SK-N-DZ (cell line): ENCODE results near the gene ARFGAP1.

Experiments used
- DNase-seq: peaks from one replicate; pipeline ENCODE4 v3.0.0-alpha.2; 2015; ENCODE audit warnings: low spot score

The ARFGAP1 gene

GRCh38 chr20:63259734-63260460, 12.7 kb upstream of the ARFGAP1 start:
- DNase-seq, result no peak

GRCh38 chr20:63260521-63260920, 12.1 kb upstream of the ARFGAP1 start:
- DNase-seq, result no peak

DNA sequence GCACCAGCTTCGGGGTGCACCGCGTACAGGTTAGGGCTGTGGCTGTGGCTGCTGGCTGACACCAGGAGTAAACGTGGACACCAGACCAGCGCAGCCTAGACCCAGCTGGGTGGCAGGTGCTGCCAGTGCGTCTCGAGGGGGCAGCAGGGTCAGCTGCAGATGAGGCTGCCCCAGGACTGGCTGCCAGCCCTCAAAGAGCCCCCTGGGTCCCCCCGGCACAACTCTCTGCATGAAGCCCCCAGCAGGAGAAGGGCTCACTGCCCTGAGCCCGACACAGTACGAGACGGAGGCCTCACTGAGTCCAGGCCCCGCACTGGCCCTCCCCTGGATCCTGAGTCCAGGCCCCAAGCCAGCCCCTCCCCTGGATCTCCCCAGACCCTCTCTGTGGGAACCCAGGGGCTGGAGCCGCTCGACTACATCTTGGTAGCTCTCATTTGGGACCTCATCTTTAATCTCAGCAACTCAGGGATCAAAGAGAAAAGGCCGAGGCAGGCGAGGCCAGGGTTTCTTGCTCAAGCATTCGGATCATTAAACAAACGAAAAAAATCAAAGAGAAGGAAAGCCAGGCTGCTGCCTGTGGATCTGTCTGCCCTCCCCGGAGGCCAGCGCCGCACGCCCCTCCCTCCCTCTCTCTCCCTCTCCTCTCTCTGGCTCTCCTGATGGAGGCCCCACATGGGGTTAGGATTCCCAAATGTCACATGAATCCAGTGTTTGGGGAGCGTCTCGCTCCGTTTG, 11.4 kb upstream of the ARFGAP1 start:
- DNase-seq, result no peak

DNA sequence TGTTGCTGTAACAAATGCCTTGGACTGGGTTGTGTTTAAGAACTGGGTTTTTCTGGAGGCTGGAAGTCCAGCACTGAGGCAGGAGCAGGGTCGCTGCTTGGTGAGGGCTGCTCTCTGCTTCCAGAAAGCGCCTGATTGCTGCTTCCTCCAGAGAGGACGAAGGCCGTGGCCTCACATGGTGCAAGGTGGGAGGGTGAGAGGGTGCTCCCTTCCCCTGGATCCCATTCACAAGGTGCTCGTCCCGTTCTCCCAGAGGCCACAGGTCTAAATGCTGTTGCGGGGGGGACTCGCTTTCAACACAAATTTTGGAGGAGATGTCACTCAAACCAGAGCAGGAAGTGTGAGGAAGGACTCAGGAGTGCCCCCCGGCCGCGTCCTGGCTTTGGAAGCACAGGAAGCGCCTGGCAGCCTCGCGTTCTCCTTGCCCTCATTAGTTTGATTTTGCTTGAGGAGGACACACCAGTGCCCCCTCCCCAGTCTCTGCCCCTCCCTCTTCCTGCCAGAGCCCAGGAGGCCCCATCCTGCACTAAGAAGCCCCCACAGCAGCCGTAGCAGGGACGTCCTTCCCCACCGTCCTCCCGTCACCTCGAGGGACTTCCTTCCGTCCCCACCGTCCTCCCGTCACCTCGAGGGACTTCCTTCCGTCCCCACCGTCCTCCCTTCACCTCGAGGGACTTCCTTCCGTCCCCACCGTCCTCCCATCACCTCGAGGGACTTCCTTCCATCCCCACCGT, 10.7 kb upstream of the ARFGAP1 start:
- no peak for DNase-seq

DNA sequence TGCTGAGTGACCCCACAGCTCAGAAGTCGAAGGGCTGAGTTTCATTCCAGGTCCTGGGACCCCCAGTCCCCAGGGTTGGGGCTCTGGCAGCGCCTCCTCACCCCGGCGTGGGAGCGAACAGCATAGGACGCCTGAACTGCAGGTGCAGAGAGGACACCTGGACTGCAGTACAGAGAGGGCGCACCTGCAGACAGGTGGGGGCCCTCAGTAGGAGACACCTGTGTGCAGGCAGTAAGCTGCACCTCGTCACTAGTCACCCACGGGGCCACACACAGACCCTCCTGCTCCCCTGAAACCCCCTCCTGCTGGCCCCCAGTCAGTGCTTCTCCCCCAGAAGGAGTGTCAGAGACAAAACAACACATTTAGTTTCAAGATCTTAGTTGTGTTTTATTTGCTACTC, 9.8 kb upstream of the ARFGAP1 start:
- no peak for DNase-seq

- DNase-seq, result no peak
These were observed 8.6 kb upstream of the ARFGAP1 start for GRCh38 chr20:63264000-63264399.

DNA sequence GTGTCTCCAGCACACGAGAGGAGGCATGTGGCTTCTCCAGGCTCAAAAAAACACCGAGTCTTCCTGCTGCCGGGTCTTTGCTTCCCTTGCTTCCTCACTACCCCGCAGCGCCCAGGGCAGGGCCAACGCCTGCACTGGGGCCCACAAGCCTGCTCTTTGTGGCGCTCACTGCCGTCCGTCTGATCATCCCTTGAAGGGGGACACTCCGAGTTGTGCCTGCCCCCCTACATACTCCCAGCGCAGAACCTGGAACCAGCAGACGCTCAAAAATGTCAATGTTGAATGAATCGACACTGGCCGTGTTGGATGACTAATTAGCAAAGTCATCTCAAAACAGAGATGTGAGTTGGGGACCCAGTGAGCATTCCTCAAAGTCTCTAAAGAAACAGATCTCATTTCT, 8.1 kb upstream of the ARFGAP1 start:
- DNase-seq, result no peak

DNA sequence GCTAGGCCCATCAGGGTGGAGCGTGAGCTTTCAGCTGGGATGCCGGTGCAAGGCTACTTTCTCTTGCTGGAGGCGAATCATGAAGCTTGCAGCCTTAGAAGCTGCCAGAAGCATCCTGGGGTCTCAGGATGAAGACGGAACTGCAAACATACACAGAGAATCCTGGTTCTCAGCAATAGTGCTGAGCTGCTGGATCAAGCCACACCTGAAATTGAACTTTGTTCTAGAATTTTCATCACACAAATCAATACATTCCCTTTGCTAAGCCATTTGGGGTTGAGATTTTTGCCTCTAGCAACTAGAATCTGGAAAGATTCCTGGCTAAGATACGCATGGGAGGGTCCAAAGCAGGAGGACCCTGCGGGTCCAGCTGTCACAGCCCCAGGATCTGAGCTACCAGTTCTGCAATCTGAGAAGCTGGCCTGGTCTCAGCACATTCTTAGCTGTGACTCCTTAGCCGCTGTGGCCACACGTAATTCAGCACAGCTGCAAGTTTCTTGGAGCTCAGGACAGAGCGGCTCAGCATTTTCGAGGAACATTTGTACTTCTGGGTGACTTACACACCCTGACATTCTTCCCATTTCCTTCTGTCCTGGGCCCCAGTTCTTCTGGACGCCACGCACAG, 6.6 kb upstream of the ARFGAP1 start:
- DNase-seq, result no peak

DNA sequence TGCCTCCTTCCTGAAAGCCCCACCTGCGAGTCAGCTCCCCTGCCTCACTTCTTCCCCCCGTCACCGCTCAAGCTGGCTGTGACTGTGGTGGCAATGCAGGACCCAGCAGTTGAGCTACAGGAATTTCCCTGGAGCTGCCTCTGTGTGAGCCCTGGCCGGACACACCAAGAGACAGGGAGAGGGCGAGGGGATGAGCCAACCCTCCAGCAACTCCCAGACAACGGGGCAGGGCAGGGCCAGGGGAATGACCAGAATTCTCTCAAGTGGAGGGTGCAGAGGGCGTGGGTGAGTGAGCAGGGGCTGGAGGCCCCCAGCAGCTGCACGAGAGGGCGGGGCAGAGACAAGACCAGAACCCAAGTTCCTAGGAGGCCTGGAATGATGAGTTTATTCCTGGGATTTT, 4.9 kb upstream of the ARFGAP1 start:
- no peak for DNase-seq

- no peak for DNase-seq
These were observed 4.4 kb upstream of the ARFGAP1 start for GRCh38 chr20:63268256-63268655.

DNA sequence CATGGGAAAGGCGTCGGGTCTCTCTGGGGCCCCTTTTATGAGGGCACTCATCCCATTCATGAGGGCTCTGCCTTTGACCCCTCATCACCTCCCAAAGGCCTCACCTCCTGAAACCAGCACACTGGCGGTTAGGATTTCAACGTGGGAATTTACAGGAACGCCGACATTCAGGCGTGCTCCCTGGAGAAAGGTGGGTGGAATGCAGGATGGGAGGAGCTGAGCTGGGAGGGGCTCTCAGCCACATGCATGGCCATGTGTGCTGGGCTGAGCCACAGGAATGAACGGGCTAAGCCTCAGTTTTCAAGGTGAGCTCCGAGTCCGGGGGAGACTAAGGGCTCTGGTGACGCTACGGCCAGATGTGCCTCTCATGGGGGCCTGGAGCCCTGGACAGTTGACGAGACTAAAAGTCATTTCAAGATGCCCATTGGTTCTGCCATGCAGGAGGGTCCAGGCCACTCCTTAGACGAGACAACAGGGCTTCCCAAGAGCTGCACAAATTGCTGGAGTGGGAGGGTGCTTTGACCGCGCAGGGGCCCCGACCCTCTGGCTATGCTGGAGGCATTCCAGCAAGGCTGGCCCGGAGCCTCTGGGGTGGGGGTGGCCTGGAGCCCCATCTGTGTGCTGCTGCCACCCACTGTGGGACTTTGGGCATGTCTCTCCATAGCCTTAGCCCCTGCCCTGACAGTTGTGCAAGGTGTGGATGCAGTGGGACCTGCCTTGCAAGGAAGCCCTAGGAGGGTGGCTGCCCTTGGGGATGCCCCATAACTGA, 3.8 kb upstream of the ARFGAP1 start:
- DNase-seq, result no peak

GRCh38 chr20:63269724-63270123, 2.9 kb upstream of the ARFGAP1 start:
- DNase-seq, result no peak

DNA sequence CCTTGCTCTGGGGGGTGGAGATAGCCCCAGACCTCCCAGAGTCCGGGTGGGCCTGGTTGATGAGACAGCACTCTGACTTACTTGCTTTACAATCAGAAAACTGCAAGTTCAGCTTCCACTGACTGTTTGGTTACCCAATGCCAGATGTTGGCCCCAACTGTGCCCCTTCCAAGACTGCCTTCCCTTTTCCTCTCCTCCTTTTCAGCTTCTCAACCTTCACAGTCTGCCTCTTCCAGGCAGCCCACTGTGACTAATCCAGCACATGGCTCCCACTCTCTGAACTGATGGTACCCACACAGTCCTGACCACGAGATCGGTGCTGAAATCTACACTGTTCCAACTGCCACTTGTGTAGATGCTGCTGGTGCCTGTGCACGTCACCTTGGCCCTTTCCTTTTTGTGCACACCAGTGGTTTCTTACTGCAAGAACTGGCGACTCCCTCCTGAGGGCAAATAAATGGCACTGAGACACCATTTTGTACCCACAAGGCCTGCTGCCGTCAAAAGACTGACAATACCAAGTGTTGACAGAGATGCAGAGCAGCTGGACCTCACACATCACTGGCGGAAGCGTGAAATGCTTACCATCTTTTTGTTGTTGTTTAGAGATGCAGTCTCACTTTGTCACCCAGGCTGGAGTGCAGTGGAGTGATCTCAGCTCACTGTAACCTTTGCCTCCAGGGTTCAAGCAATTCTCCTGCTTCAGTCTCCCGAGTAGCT, 1.8 kb upstream of the ARFGAP1 start:
- DNase-seq, result no peak

GRCh38 chr20:63273059-63273579, 506 bp downstream of the ARFGAP1 start:
- no peak for DNase-seq

DNA sequence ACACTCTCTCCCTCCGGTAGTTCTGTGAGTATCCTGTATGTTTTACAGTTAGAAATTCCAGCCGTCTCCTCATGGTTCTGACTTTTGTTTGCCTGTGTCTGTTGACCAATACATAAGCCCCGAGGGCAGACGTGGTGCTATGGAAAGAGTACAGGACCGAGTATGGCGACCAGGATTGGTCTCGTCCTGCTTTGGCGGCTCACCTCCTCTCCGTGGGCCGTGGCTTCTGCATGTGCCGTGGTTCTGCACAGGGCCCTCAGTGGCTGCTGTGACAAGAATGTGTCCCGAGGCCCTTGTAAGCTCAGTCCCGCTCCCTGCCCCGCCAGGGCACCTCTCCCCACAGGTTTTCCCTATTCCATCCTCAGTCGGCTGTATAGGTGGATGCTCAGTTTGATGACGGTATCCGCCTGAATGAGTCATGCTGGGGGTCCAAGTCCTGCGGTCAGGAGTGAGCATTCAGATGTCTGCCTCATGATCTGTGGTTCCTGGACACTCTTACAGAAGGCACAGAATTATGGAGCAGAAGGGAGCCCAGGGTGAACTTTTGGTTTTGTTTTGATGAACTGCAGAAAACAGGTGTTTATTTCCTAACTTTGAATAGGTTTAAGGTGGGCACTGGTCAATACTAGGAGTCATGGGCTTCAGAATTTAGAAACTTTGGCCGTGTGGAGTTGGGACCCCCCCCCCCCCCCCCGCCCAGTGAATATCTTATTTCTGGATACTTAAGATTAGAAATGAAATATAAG, 1.2 kb downstream of the ARFGAP1 start:
- DNase-seq, result no peak

GRCh38 chr20:63274381-63275228, 2.0 kb downstream of the ARFGAP1 start:
- DNase-seq, result no peak

GRCh38 chr20:63275825-63276224, 3.2 kb downstream of the ARFGAP1 start:
- no peak for DNase-seq

- DNase-seq, result no peak
These were observed 4.3 kb downstream of the ARFGAP1 start for GRCh38 chr20:63276956-63277355.
